HG03378 (cell line): ENCODE measurements around the gene CAB39L.

Experiments used
- ATAC-seq: cut with Tn5 transposase; IDR thresholded peaks from one replicate; pipeline ENCODE4 v1.9.1; 2021; ENCODE audit warnings: mild to moderate bottlenecking, moderate library complexity; ENCODE audit not compliant: unreplicated experiment

CAB39L gene

GRCh38 chr13:49403996-49404702 is 39.7 kb downstream of the CAB39L start:
- no peak for ATAC-seq

GRCh38 chr13:49400755-49401659 is 42.9 kb downstream of the CAB39L start:
- ATAC-seq, result no peak

- no peak for ATAC-seq
Measured at GRCh38 chr13:49399801-49400472, 43.9 kb downstream of the CAB39L start.

- no peak for ATAC-seq
Measured at GRCh38 chr13:49395878-49396380, 47.9 kb downstream of the CAB39L start.

- ATAC-seq, result no peak
Measured at GRCh38 chr13:49395451-49395865, 48.4 kb downstream of the CAB39L start.

GRCh38 chr13:49388091-49388635 is 55.7 kb downstream of the CAB39L start:
- ATAC-seq, result no peak

- no peak for ATAC-seq
Measured at GRCh38 chr13:49386664-49387063, 57.2 kb downstream of the CAB39L start.

- no peak for ATAC-seq
Measured at GRCh38 chr13:49376121-49376520, 67.7 kb downstream of the CAB39L start.

- ATAC-seq, result no peak
Measured at GRCh38 chr13:49374585-49375290, 69.1 kb downstream of the CAB39L start.

GRCh38 chr13:49373716-49374115 is 70.1 kb downstream of the CAB39L start:
- ATAC-seq, result no peak

- no peak for ATAC-seq
Measured at GRCh38 chr13:49371943-49372613, 71.8 kb downstream of the CAB39L start.

GRCh38 chr13:49370371-49370770 is 73.5 kb downstream of the CAB39L start:
- no peak for ATAC-seq

GRCh38 chr13:49369866-49370265 is 74.0 kb downstream of the CAB39L start:
- no peak for ATAC-seq

- ATAC-seq, result no peak
Measured at GRCh38 chr13:49368688-49369087, 75.2 kb downstream of the CAB39L start.

GRCh38 chr13:49367640-49368422 is 76.0 kb downstream of the CAB39L start:
- ATAC-seq, result no peak

- no peak for ATAC-seq
Measured at GRCh38 chr13:49366841-49367240, 77.0 kb downstream of the CAB39L start.

GRCh38 chr13:49357694-49358093 is 86.2 kb downstream of the CAB39L start:
- ATAC-seq, result no peak

- no peak for ATAC-seq
Measured at GRCh38 chr13:49356223-49356622, 87.6 kb downstream of the CAB39L start.

GRCh38 chr13:49354719-49355118 is 89.1 kb downstream of the CAB39L start:
- ATAC-seq, result no peak
